HFFc6 (cell line): Measurements from ENCODE around the gene RNF8. TPM values are rescaled to one million over a fixed set of nuclear protein-coding genes. Genes with fewer than 3 reads are reported as not detected.

Experiments used
- total RNA-seq, 6 experiments: library from RNA; stranded (reverse); fragmentation: NEBNext Ultra II Directional; extraction: Animal tissue kit (Norgen Biotek cat#: 25700); gene quantifications; 2 replicates in 1 of 6; 3 replicates in 5 of 6; pipeline ENCODE4 v1.2.3, GENCODE V29; 2021

Gene RNF8
- total RNA-seq, 6 experiments from 2014 or later, result 14.1 to 18.5 (median 17.5) TPM

Other genes with a start within 250 kb of the RNF8 start
- gene PIM1, start 183.8 kb upstream of the RNF8 start, total RNA-seq, result 1 to 10 TPM; 3.6 to 6.3 (median 5.1) TPM
- 1 to 10 TPM; 9.0 to 9.6 (median 9.2) TPM for gene TBC1D22B, start 96.2 kb upstream of the RNF8 start, total RNA-seq
- 1 to 10 TPM in 5 of 6 experiments, under 1 TPM in 1; 0.99 to 2.0 (median 1.6) TPM for gene TMEM217, start 95.8 kb upstream of the RNF8 start, total RNA-seq
- gene CMTR1, start 79.2 kb downstream of the RNF8 start, total RNA-seq, result 10 to 100 TPM; 36.1 to 42.2 (median 37.6) TPM
- 10 to 100 TPM; 19.0 to 23.8 (median 22.4) TPM for gene CCDC167, start 145.9 kb downstream of the RNF8 start, total RNA-seq